HG03045 (cell line): ENCODE measurements around the gene SMPD2.
A peak's percentile ranks its signal among the peaks of the same experiment; 100 is the strongest.

Source experiments
- ATAC-seq: cut with Tn5 transposase; IDR thresholded peaks from one replicate; pipeline ENCODE4 v1.9.1; 2021; ENCODE audit warnings: mild to moderate bottlenecking, moderate library complexity; ENCODE audit not compliant: unreplicated experiment

Gene SMPD2

GRCh38 chr6:109440331-109441068 is at the start of gene SMPD2, which contains the start of gene PPIL6:
Gene SMPD2 (plus strand): TSS chr6:109440724. CDS start chr6:109441122, 398 bp downstream.
Gene PPIL6 (minus strand): TSS chr6:109440628. CDS start chr6:109440590, 38 bp downstream.
- peak; percentile 88 for ATAC-seq

- ATAC-seq: no peak
Observed at GRCh38 chr6:109393157-109393885, 47.2 kb upstream of the SMPD2 start.

- no peak for ATAC-seq
Observed at GRCh38 chr6:109393886-109394281, 46.6 kb upstream of the SMPD2 start.

GRCh38 chr6:109396046-109396718 is 44.3 kb upstream of the SMPD2 start:
- no peak for ATAC-seq

- ATAC-seq: no peak
Observed at GRCh38 chr6:109397020-109397419, 43.5 kb upstream of the SMPD2 start.

- no peak for ATAC-seq
Observed at GRCh38 chr6:109406196-109406595, 34.3 kb upstream of the SMPD2 start.

GRCh38 chr6:109411034-109411433 is 29.5 kb upstream of the SMPD2 start:
- no peak for ATAC-seq

GRCh38 chr6:109417646-109418045 is 22.9 kb upstream of the SMPD2 start:
- ATAC-seq: no peak

- ATAC-seq: no peak
Observed at GRCh38 chr6:109420751-109421150, 19.8 kb upstream of the SMPD2 start.

- no peak for ATAC-seq
Observed at GRCh38 chr6:109421184-109421583, 19.3 kb upstream of the SMPD2 start.

GRCh38 chr6:109424946-109425345 is 15.6 kb upstream of the SMPD2 start:
- ATAC-seq: no peak

GRCh38 chr6:109428889-109429477 is 11.5 kb upstream of the SMPD2 start:
- ATAC-seq: no peak

- no peak for ATAC-seq
Observed at GRCh38 chr6:109429496-109429895, 11.0 kb upstream of the SMPD2 start.

- no peak for ATAC-seq
Observed at GRCh38 chr6:109434456-109434855, 6.1 kb upstream of the SMPD2 start.

GRCh38 chr6:109436041-109436440 is 4.5 kb upstream of the SMPD2 start:
- no peak for ATAC-seq

GRCh38 chr6:109441069-109441816 is 719 bp downstream of the SMPD2 start:
- ATAC-seq: peak; percentile 26

- no peak for ATAC-seq
Observed at GRCh38 chr6:109442393-109442924, 1.9 kb downstream of the SMPD2 start.

GRCh38 chr6:109443425-109443950 is 3.0 kb downstream of the SMPD2 start:
- ATAC-seq: no peak

- ATAC-seq: no peak
Observed at GRCh38 chr6:109445382-109445781, 4.9 kb downstream of the SMPD2 start.

- no peak for ATAC-seq
Observed at GRCh38 chr6:109446072-109446471, 5.5 kb downstream of the SMPD2 start.
